ENCODE measurements around the gene KCTD16. TPM values are rescaled to one million over a fixed set of nuclear protein-coding genes. Genes with fewer than 3 reads are reported as not detected.

The KCTD16 gene
- total RNA-seq, 1 experiment from 2014 or later = 0.64 TPM

DNA sequence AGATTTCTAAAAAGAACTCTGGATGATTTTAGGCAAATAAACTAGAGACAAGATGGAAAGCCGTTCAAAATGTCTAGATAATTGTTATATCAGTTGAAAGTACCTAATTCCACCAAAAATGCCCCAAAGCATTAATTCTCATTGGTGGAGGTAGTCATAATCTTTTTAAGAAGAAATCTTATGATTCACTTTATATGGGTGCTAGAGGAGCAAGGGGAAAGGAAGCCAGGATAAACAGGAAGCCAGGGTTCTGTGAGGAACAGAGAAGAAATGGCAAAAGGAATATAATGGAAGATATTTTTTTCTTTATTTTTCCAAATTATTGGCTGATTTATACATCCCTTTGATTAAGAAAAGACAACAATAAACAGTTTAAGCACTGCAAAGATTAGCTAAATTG is 8.0 kb upstream of the KCTD16 start:
- TF ChIP-seq SRF (IDR thresholded peaks at IDR 0.05; ENCODE audit: low read depth) = no peak
- no peak for TF ChIP-seq JUND (IDR thresholded peaks at IDR 0.05)
- TF ChIP-seq POLR2A (IDR thresholded peaks at IDR 0.05; ENCODE audit: borderline replicate concordance, extremely low read depth, insufficient read depth, insufficient read length) = no peak
- no peak for TF ChIP-seq EZH2phosphoT487 (IDR thresholded peaks at IDR 0.05; ENCODE audit: borderline replicate concordance)
- TF ChIP-seq, protein P1, sequence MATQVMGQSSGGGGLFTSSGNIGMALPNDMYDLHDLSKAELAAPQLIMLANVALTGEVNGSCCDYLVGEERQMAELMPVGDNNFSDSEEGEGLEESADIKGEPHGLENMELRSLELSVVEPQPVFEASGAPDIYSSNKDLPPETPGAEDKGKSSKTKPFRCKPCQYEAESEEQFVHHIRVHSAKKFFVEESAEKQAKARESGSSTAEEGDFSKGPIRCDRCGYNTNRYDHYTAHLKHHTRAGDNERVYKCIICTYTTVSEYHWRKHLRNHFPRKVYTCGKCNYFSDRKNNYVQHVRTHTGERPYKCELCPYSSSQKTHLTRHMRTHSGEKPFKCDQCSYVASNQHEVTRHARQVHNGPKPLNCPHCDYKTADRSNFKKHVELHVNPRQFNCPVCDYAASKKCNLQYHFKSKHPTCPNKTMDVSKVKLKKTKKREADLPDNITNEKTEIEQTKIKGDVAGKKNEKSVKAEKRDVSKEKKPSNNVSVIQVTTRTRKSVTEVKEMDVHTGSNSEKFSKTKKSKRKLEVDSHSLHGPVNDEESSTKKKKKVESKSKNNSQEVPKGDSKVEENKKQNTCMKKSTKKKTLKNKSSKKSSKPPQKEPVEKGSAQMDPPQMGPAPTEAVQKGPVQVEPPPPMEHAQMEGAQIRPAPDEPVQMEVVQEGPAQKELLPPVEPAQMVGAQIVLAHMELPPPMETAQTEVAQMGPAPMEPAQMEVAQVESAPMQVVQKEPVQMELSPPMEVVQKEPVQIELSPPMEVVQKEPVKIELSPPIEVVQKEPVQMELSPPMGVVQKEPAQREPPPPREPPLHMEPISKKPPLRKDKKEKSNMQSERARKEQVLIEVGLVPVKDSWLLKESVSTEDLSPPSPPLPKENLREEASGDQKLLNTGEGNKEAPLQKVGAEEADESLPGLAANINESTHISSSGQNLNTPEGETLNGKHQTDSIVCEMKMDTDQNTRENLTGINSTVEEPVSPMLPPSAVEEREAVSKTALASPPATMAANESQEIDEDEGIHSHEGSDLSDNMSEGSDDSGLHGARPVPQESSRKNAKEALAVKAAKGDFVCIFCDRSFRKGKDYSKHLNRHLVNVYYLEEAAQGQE (IDR thresholded peaks at IDR 0.05; ENCODE audit: low read depth) = no peak
- TF ChIP-seq YY1 (IDR thresholded peaks at IDR 0.05; ENCODE audit: extremely low read depth, insufficient replicate concordance, low read depth, low read length) = no peak
- no peak for TF ChIP-seq POLR2AphosphoS5 (IDR thresholded peaks at IDR 0.05; ENCODE audit: low read depth, low read length)
- TF ChIP-seq ZFX (IDR thresholded peaks at IDR 0.05) = no peak
- no peak for TF ChIP-seq CEBPB (IDR thresholded peaks at IDR 0.05; ENCODE audit: low read depth)
- Histone ChIP-seq H3K4me1 (ENCODE audit: control insufficient read depth in 1 of 2, insufficient read depth in 2 of 2, low read length in 2 of 2) (no peaks in the 10 kb centered on the region), H3K9me2 (ENCODE audit: insufficient read depth) (no peaks in the 10 kb centered on the region), H2AFZ (ENCODE audit: low read depth, low read length, poor library complexity, severe bottlenecking) (no peak overlapping the region), H3K27ac (ENCODE audit: low read depth, low read length) (no peak overlapping the region), H4K20me1 (ENCODE audit: insufficient read depth) (no peaks in the 10 kb centered on the region), H3K79me2 (ENCODE audit: insufficient read depth, low read length) (peaks cover 14% of the 10 kb centered on the region), H3K36me3 (ENCODE audit: control insufficient read depth in 1 of 2, insufficient read depth in 2 of 2, low read length in 2 of 2) (peaks cover 21 to 44% of the 10 kb centered on the region in 2 experiments), H3K4me3 (replicated peaks in 1 of 2; ENCODE audit: low read depth in 1 of 2, low read length in 2 of 2) (no peak overlapping the region), H3K27me3 (ENCODE audit: insufficient read depth, low read length) (no peaks in the 10 kb centered on the region), H3K9me3 (ENCODE audit: control insufficient read depth in 1 of 2, insufficient read depth in 1 of 2, low read depth in 1 of 2, low read length in 2 of 2) (no peaks in the 10 kb centered on the region), H3K9ac (ENCODE audit: low read length) (no peak overlapping the region), H3K4me2 (ENCODE audit: low read length) (no peak overlapping the region)
- ChIA-PET POLR2A (no interaction called here), CTCF (no interaction called here), RAD21 (ENCODE audit: low non-redundant PET in 1 of 2, low total read pairs in 2 of 2, uncharacterized antibody in 2 of 2, unreplicated experiment in 2 of 2) (no interaction called here)
- intact Hi-C loops (cut with micrococcal nuclease) = no loop called here
- no TSS peak for BruUV-seq (replicated peaks)
- no peak for DNase-seq (ENCODE audit: low read depth, low spot score)
- ATAC-seq = no peak

Measured in HCT116 (cell line).